Right lobe of liver (tissue), 4 donors: ENCODE data around the gene STK17A.

Source experiments
- POLR2A ChIP-seq: fragments of 450-650 bp; IDR thresholded peaks from one replicate; pipeline ENCODE4 v1.6.1; 2017; ENCODE audit warnings: antibody characterized with exemption, mild to moderate bottlenecking
- TF ChIP-seq, protein P1 (sequence below), 4 donors: fragments of 200-600 bp in 3 of 4; fragments of 450-650 bp in 1 of 4; IDR thresholded peaks; one replicate each; pipeline versions ENCODE4 v1.5.1 to v1.8.0; 2016 to 2022; ENCODE audit warnings: antibody characterized with exemption in 4 of 4, mild to moderate bottlenecking in 2 of 4
- donor health status: DM: no; HTN: no; CAD: no.
- donor health status: DM: no; HTN: no; CAD: no.
- donor health status: DM: no; HTN: yes; CAD: no.

DNA sequence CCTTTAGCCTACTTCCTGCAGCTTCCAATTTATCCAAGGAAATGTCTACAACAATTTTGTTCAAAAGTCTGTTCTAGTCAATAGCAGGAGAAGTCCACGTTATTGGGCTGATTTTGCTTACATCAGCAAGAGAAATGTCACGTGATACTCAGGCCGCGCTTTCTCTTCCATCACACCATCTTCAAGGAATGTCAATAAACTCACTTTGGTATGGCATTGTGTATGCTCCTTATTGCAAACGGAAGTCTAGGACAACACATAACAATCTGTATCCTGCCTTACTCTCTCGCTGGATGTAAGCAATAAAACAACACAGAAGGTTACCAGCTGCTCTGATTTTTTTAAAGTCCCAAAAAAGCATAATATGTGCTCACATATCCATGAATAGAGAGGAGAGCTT, 17.1 kb upstream of the STK17A start:
- TF ChIP-seq, protein P1, sequence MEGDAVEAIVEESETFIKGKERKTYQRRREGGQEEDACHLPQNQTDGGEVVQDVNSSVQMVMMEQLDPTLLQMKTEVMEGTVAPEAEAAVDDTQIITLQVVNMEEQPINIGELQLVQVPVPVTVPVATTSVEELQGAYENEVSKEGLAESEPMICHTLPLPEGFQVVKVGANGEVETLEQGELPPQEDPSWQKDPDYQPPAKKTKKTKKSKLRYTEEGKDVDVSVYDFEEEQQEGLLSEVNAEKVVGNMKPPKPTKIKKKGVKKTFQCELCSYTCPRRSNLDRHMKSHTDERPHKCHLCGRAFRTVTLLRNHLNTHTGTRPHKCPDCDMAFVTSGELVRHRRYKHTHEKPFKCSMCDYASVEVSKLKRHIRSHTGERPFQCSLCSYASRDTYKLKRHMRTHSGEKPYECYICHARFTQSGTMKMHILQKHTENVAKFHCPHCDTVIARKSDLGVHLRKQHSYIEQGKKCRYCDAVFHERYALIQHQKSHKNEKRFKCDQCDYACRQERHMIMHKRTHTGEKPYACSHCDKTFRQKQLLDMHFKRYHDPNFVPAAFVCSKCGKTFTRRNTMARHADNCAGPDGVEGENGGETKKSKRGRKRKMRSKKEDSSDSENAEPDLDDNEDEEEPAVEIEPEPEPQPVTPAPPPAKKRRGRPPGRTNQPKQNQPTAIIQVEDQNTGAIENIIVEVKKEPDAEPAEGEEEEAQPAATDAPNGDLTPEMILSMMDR (IDR thresholded peaks at IDR 0.05): no peak
- no peak for TF ChIP-seq POLR2A
